CD14-positive monocyte (primary cell): ENCODE measurements around the gene CARM1. TPM values are rescaled to one million over a fixed set of nuclear protein-coding genes. Genes with fewer than 3 reads are reported as not detected.
A peak's percentile ranks its signal among the peaks of the same experiment; 100 is the strongest.

Experiments
- DNase-seq, 3 donors: peaks; one replicate each; pipeline ENCODE4 v3.0.0-alpha.2; 2011 to 2022
- H2AFZ ChIP-seq: 2 replicates; pipeline ENCODE4 v1.6.0; 2012; ENCODE audit warnings: mild to moderate bottlenecking, low read depth, low read length, inconsistent platforms; ENCODE audit not compliant: insufficient read depth, poor library complexity, severe bottlenecking
- H3K27ac ChIP-seq, 2 donors: 1 replicate in 1 of 2; 2 replicates in 1 of 2; pipeline ENCODE4 v1.5.1; 2012 to 2013; ENCODE audit warnings: low read length in 2 of 2, control low read depth in 1 of 2, inconsistent platforms in 1 of 2, low read depth in 1 of 2, mild to moderate bottlenecking in 1 of 2
- H3K27me3 ChIP-seq, 2 donors: one replicate each; pipeline versions ENCODE4 v1.6.0 to v1.6.1; 2011 to 2013; ENCODE audit warnings: low read length in 2 of 2; ENCODE audit not compliant: control insufficient read depth in 2 of 2, insufficient read depth in 2 of 2
- H3K36me3 ChIP-seq, 2 donors: replicated peaks in 1 of 2; 1 replicate in 1 of 2; 2 replicates in 1 of 2; pipeline versions ENCODE4 v1.5.1 to v1.6.1; 2012 to 2013; ENCODE audit warnings: low read length in 2 of 2, control low read depth in 1 of 2, inconsistent platforms in 1 of 2, mild to moderate bottlenecking in 1 of 2; ENCODE audit not compliant: insufficient read depth in 2 of 2, control insufficient read depth in 1 of 2
- H3K4me1 ChIP-seq, 2 donors: 1 replicate in 1 of 2; 2 replicates in 1 of 2; pipeline versions ENCODE4 v1.5.1 to v1.6.1; 2012 to 2013; ENCODE audit warnings: low read length in 2 of 2, control low read depth in 1 of 2, inconsistent platforms in 1 of 2, mild to moderate bottlenecking in 1 of 2, moderate library complexity in 1 of 2; ENCODE audit not compliant: insufficient read depth in 2 of 2, control insufficient read depth in 1 of 2
- H3K4me2 ChIP-seq: replicated peaks from 2 replicates; pipeline ENCODE3; 2012; ENCODE audit warnings: low read length, moderate library complexity, mild to moderate bottlenecking; ENCODE audit not compliant: poor library complexity, severe bottlenecking; ENCODE audit errors: extremely low read depth
- H3K4me3 ChIP-seq, 3 experiments: fragments of 200-600 bp in 1 of 3; sonication (generic) in 1 of 3; replicated peaks in 1 of 3; 1 replicate in 2 of 3; 2 replicates in 1 of 3; pipeline ENCODE4 v1.5.1; 2011 to 2013; ENCODE audit warnings: low read length in 3 of 3, mild to moderate bottlenecking in 3 of 3, control low read depth in 2 of 3, low read depth in 2 of 3, inconsistent platforms in 1 of 3, moderate library complexity in 1 of 3
- H3K79me2 ChIP-seq: 2 replicates; pipeline ENCODE4 v1.6.0; 2012; ENCODE audit warnings: mild to moderate bottlenecking, control low read depth, inconsistent platforms, low read length, moderate library complexity; ENCODE audit not compliant: insufficient read depth
- H3K9ac ChIP-seq: 2 replicates; pipeline ENCODE4 v1.6.0; 2017; ENCODE audit warnings: low read length, mild to moderate bottlenecking; ENCODE audit not compliant: insufficient read depth, poor library complexity, severe bottlenecking
- H3K9me3 ChIP-seq, 2 donors: replicated peaks in 1 of 2; 1 replicate in 1 of 2; 2 replicates in 1 of 2; pipeline versions ENCODE4 v1.5.1 to v1.6.1; 2012 to 2013; ENCODE audit warnings: low read length in 2 of 2, control low read depth in 1 of 2; ENCODE audit not compliant: control insufficient read depth in 1 of 2, insufficient read depth in 1 of 2
- H4K20me1 ChIP-seq: 2 replicates; pipeline ENCODE4 v1.6.0; 2012; ENCODE audit warnings: mild to moderate bottlenecking, low read length, control low read depth, moderate library complexity; ENCODE audit not compliant: insufficient read depth
- H3K27ac Mint-ChIP-seq, 7 donors: one replicate each; pipeline ENCODE4 v1.8.0; 2020; ENCODE audit warnings: mild to moderate bottlenecking in 7 of 7, mixed read lengths in 7 of 7, moderate library complexity in 6 of 7, inconsistent platforms in 2 of 7
- H3K27me3 Mint-ChIP-seq, 3 donors: one replicate each; pipeline ENCODE4 v1.8.0; 2021 to 2022; ENCODE audit warnings: low read depth in 3 of 3, mild to moderate bottlenecking in 3 of 3, mixed read lengths in 3 of 3, moderate library complexity in 3 of 3, inconsistent platforms in 1 of 3
- H3K36me3 Mint-ChIP-seq, 2 donors: one replicate each; pipeline ENCODE4 v1.8.0; 2020; ENCODE audit warnings: mixed read lengths in 2 of 2, inconsistent platforms in 1 of 2, mild to moderate bottlenecking in 1 of 2
- H3K4me1 Mint-ChIP-seq: one replicate; pipeline ENCODE4 v1.8.0; 2020; ENCODE audit warnings: mild to moderate bottlenecking, mixed read lengths
- H3K4me3 Mint-ChIP-seq, 2 donors: one replicate each; pipeline ENCODE4 v1.8.0; 2020; ENCODE audit warnings: mild to moderate bottlenecking in 2 of 2, mixed read lengths in 2 of 2, moderate library complexity in 1 of 2
- H3K9me3 Mint-ChIP-seq, 7 donors: one replicate each; pipeline ENCODE4 v1.8.0; 2020 to 2022; ENCODE audit warnings: mixed read lengths in 7 of 7, mild to moderate bottlenecking in 6 of 7, moderate library complexity in 6 of 7, inconsistent platforms in 2 of 7
- WGBS: methylation state at CpG from one replicate; pipeline ENCODE4 v1.1.5; 2013; ENCODE audit warnings: missing lambda C conversion rate; ENCODE audit not compliant: insufficient coverage; 5-methylcytosine and 5-hydroxymethylcytosine counted together
- intact Hi-C, 2 donors: fragments of 100-400 bp; cut with micrococcal nuclease; formaldehyde crosslinking; loops; one replicate each; pipeline versions ENCODE4 v1.15.0 to v1.15.1; 2023
- polyA plus RNA-seq, 3 donors: library from polyadenylated mRNA; depleted of rRNA in 1 of 3; unstranded in 2 of 3; stranded (reverse) in 1 of 3; fragments of 300-500 nt in 2 of 3; fragments of >200 nt in 1 of 3; fragmentation: Illumina TruSeq in 2 of 3; gene quantifications; 1 replicate in 2 of 3; 2 replicates in 1 of 3; pipeline ENCODE4 v1.2.3, GENCODE V29; 2012 to 2021
- TF ChIP-seq, protein P1 (sequence below): fragments of 200-600 bp; IDR thresholded peaks from one replicate; pipeline ENCODE4 v1.8.0; 2022; ENCODE audit warnings: antibody characterized with exemption, mild to moderate bottlenecking

Gene CARM1
- polyA plus RNA-seq, 3 donors, result 0.17 to 26.3 (median 0.29) TPM

DNA sequence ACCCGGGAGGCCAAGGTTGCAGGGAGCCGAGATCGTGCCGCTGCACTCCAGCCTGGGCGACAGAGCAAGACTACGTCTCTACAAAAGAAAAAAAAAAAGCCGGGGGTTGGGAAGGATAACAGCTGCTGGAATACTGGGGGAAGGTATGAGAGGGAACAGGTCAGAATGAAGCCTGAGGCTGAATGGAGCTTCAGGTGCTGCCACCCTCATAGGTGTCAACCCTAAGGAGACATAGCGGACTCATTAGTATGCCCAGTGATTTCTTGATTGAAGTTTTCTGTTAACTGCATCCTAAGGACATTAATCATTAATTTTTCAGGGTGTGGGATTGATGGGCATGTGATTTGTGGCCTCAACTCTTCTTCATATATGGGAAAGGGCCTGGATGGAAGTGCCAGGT, 95.5 kb downstream of the CARM1 start:
- Histone ChIP-seq H3K36me3 (peaks cover 0 to 6% of the 10 kb centered on the region in 2 donors), H2AFZ (no peak overlapping the region), H3K9ac (no peak overlapping the region), H3K4me2 (no peak overlapping the region), H3K27me3 (no peaks in the 10 kb centered on the region), H3K79me2 (peaks cover 97% of the 10 kb centered on the region), H3K4me3 (no peak overlapping the region), H3K4me1 (peaks cover 7 to 18% of the 10 kb centered on the region in 2 donors), H3K9me3 (no peaks in the 10 kb centered on the region), H4K20me1 (peaks cover 94% of the 10 kb centered on the region), H3K27ac (no peak overlapping the region)
- Mint-ChIP-seq H3K4me1 (peaks cover 30% of the 10 kb centered on the region), H3K36me3 (peaks cover 2 to 9% of the 10 kb centered on the region in 2 donors), H3K27ac (peak overlapping the region in 1 of 7 donors; percentile 21), H3K9me3 (no peaks in the 10 kb centered on the region), H3K4me3 (no peak overlapping the region), H3K27me3 (peaks cover 0 to 2% (median 0%) of the 10 kb centered on the region in 3 donors)
- DNase-seq, result no peak
- TF ChIP-seq, protein P1, sequence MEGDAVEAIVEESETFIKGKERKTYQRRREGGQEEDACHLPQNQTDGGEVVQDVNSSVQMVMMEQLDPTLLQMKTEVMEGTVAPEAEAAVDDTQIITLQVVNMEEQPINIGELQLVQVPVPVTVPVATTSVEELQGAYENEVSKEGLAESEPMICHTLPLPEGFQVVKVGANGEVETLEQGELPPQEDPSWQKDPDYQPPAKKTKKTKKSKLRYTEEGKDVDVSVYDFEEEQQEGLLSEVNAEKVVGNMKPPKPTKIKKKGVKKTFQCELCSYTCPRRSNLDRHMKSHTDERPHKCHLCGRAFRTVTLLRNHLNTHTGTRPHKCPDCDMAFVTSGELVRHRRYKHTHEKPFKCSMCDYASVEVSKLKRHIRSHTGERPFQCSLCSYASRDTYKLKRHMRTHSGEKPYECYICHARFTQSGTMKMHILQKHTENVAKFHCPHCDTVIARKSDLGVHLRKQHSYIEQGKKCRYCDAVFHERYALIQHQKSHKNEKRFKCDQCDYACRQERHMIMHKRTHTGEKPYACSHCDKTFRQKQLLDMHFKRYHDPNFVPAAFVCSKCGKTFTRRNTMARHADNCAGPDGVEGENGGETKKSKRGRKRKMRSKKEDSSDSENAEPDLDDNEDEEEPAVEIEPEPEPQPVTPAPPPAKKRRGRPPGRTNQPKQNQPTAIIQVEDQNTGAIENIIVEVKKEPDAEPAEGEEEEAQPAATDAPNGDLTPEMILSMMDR, result no peak
- intact Hi-C loops, result no loop called here
- 100% methylated on average over 3 of the region's 8 CpGs for WGBS

DNA sequence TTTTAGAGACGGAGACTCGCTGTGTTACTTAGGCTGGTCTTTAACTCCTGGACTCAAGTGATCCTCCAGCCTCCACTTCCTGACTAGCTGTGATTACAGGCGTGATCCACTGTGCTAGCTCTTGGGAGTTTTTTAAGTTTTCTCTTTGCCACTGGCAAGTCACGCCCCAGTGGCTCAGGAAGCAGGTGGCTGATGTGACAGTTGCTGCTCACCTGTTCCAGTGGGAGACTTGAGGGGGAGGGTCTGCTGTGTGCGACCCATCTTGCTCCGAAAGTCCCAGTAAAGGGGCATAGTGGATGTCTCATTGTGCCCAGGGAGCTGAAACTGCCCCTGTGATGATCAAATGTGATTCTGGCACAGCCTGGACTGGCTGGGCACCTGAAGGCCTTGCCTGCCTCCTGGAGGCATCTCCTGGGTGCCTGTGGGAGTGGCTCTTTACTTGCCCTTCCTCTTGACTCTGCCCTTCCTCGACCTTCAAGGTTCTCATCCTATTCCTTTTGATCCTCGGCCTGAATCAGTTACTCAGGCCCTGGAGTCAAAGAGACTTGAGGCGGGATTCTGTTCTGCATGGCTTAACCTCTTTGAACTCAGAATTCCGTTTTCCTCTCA, 97.3 kb downstream of the CARM1 start:
- no peak overlapping the region for H3K4me3 Mint-ChIP-seq
- peaks cover 3 to 16% of the 10 kb centered on the region in 2 donors for H3K36me3 Mint-ChIP-seq
- Histone ChIP-seq H3K27ac (peak overlapping the region in 1 of 2 donors; percentile 48), H3K4me1 (peaks cover 0 to 2% of the 10 kb centered on the region in 2 donors), H4K20me1 (peaks cover 92% of the 10 kb centered on the region), H3K36me3 (peaks cover 0 to 6% of the 10 kb centered on the region in 2 donors), H2AFZ (no peak overlapping the region), H3K79me2 (peaks cover 95% of the 10 kb centered on the region), H3K27me3 (no peaks in the 10 kb centered on the region), H3K9ac (no peak overlapping the region), H3K4me2 (no peak overlapping the region), H3K4me3 (no peak overlapping the region), H3K9me3 (no peaks in the 10 kb centered on the region)
- no peaks in the 10 kb centered on the region for H3K27me3 Mint-ChIP-seq
- peaks cover 0 to 6% (median 0%) of the 10 kb centered on the region in 7 donors for H3K9me3 Mint-ChIP-seq
- no peak for DNase-seq
- peaks cover 26% of the 10 kb centered on the region for H3K4me1 Mint-ChIP-seq
- H3K27ac Mint-ChIP-seq, result peak overlapping the region in 3 of 7 donors; percentile 12 to 72 (median 35)
- 83% methylated on average over 8 of the region's 10 CpGs for WGBS
- TF ChIP-seq, protein P1, result no peak
- intact Hi-C loops, result no loop called here
